ENCODE measurements around the gene OR1F1.

DNA sequence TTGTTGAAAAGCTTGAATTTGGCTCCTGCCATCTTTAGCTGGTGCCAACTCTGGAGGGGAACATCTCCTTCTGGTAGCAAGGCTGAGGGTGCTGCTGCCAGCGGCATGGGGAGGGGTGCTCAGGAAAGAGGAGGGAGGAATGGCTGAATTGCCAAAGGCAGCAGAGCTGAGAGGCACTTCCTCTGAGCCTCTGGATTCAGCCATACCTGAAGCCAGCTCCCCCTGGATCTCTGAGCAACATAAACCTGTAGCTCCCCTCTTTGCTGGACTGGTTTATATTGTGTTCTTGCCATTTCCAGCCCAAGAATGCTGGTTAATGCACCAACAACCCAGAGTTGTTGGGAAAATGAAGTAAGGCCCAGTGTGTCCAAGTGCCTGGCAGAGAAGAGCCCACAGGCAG, 61.0 kb downstream of the OR1F1 start:
- TF ChIP-seq ZFP3 (CRISPR knock-in tag; IDR thresholded peaks at IDR 0.05) (no peak), OSR1 (CRISPR knock-in tag; IDR thresholded peaks at IDR 0.05) (no peak), GLIS3 (CRISPR knock-in tag; IDR thresholded peaks at IDR 0.05) (no peak), SNAI2 (CRISPR knock-in tag; IDR thresholded peaks at IDR 0.05) (no peak), CSDC2 (CRISPR knock-in tag; IDR thresholded peaks at IDR 0.05) (no peak), ISL1 (CRISPR knock-in tag; IDR thresholded peaks at IDR 0.05) (no peak), RARB (CRISPR knock-in tag; IDR thresholded peaks at IDR 0.05) (no peak), TCF4 (CRISPR knock-in tag; IDR thresholded peaks at IDR 0.05; ENCODE audit: borderline replicate concordance) (no peak), ZFP30 (CRISPR knock-in tag; IDR thresholded peaks at IDR 0.05) (no peak), ARNTL (CRISPR knock-in tag; IDR thresholded peaks at IDR 0.05; ENCODE audit: borderline replicate concordance, low read depth) (no peak), BACH2 (CRISPR knock-in tag; IDR thresholded peaks at IDR 0.05; ENCODE audit: borderline replicate concordance) (no peak)
- TF ChIP-seq, protein P1, sequence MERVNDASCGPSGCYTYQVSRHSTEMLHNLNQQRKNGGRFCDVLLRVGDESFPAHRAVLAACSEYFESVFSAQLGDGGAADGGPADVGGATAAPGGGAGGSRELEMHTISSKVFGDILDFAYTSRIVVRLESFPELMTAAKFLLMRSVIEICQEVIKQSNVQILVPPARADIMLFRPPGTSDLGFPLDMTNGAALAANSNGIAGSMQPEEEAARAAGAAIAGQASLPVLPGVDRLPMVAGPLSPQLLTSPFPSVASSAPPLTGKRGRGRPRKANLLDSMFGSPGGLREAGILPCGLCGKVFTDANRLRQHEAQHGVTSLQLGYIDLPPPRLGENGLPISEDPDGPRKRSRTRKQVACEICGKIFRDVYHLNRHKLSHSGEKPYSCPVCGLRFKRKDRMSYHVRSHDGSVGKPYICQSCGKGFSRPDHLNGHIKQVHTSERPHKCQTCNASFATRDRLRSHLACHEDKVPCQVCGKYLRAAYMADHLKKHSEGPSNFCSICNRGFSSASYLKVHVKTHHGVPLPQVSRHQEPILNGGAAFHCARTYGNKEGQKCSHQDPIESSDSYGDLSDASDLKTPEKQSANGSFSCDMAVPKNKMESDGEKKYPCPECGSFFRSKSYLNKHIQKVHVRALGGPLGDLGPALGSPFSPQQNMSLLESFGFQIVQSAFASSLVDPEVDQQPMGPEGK (CRISPR knock-in tag; IDR thresholded peaks at IDR 0.05; ENCODE audit: borderline replicate concordance), result no peak
- TF ChIP-seq, protein P2, sequence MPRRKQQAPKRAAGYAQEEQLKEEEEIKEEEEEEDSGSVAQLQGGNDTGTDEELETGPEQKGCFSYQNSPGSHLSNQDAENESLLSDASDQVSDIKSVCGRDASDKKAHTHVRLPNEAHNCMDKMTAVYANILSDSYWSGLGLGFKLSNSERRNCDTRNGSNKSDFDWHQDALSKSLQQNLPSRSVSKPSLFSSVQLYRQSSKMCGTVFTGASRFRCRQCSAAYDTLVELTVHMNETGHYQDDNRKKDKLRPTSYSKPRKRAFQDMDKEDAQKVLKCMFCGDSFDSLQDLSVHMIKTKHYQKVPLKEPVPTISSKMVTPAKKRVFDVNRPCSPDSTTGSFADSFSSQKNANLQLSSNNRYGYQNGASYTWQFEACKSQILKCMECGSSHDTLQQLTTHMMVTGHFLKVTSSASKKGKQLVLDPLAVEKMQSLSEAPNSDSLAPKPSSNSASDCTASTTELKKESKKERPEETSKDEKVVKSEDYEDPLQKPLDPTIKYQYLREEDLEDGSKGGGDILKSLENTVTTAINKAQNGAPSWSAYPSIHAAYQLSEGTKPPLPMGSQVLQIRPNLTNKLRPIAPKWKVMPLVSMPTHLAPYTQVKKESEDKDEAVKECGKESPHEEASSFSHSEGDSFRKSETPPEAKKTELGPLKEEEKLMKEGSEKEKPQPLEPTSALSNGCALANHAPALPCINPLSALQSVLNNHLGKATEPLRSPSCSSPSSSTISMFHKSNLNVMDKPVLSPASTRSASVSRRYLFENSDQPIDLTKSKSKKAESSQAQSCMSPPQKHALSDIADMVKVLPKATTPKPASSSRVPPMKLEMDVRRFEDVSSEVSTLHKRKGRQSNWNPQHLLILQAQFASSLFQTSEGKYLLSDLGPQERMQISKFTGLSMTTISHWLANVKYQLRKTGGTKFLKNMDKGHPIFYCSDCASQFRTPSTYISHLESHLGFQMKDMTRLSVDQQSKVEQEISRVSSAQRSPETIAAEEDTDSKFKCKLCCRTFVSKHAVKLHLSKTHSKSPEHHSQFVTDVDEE (CRISPR knock-in tag; IDR thresholded peaks at IDR 0.05), result no peak
